Parathyroid adenoma (tissue), 2 donors: Measurements from ENCODE around the gene DNAJC9.
A peak's percentile ranks its signal among the peaks of the same experiment; 100 is the strongest.
"Not testable (repeated sequence)": the region's sequence is repeated elsewhere in the genome, so short reads cannot be mapped to it uniquely, and the experiment has no call there.

Experiments used
- H2AFZ ChIP-seq: fragments of 300-600 bp; sonication (generic); one replicate; pipeline ENCODE4 v1.7.0; 2017; ENCODE audit warnings: antibody characterized with exemption, mild to moderate bottlenecking
- H3K27ac ChIP-seq: fragments of 300-600 bp; sonication (generic); one replicate; pipeline ENCODE4 v1.7.0; 2017
- H3K27me3 ChIP-seq: fragments of 300-600 bp; sonication (generic); one replicate; pipeline ENCODE4 v1.7.0; 2017; ENCODE audit warnings: low read length; ENCODE audit not compliant: control insufficient read depth, insufficient read depth
- H3K36me3 ChIP-seq: fragments of 300-600 bp; sonication (generic); one replicate; pipeline ENCODE4 v1.7.0; 2017; ENCODE audit warnings: low read length; ENCODE audit not compliant: control insufficient read depth, insufficient read depth
- H3K4me1 ChIP-seq: fragments of 300-600 bp; sonication (generic); one replicate; pipeline ENCODE4 v1.7.0; 2017; ENCODE audit warnings: control low read depth
- H3K4me2 ChIP-seq: fragments of 300-600 bp; sonication (generic); one replicate; pipeline ENCODE4 v1.7.0; 2017; ENCODE audit warnings: low read length
- H3K4me3 ChIP-seq: fragments of 300-600 bp; sonication (generic); one replicate; pipeline ENCODE4 v1.7.0; 2017; ENCODE audit warnings: low read depth, low read length
- H3K79me2 ChIP-seq: fragments of 300-600 bp; sonication (generic); one replicate; pipeline ENCODE4 v1.7.0; 2017; ENCODE audit warnings: control low read depth
- H3K9ac ChIP-seq: fragments of 300-600 bp; sonication (generic); one replicate; pipeline ENCODE4 v1.7.0; 2017; ENCODE audit warnings: mild to moderate bottlenecking
- H3K9me3 ChIP-seq: fragments of 300-600 bp; sonication (generic); one replicate; pipeline ENCODE4 v1.7.0; 2017; ENCODE audit warnings: low read length; ENCODE audit not compliant: control insufficient read depth
- CTCF ChIP-seq: fragments of 300-600 bp; sonication (generic); IDR thresholded peaks from one replicate; pipeline ENCODE4 v1.7.0; 2017; ENCODE audit warnings: antibody characterized with exemption, mild to moderate bottlenecking
- donor health status: primary hyperparathyroidism.

The DNAJC9 gene

GRCh38 chr10:73262105-73262730 is 15.2 kb upstream of the DNAJC9 start:
- TF ChIP-seq CTCF = no peak
- H3K9me3 ChIP-seq = no peaks in the 10 kb centered on the region
- no peak overlapping the region for H3K4me3 ChIP-seq
- H3K27me3 ChIP-seq = no peaks in the 10 kb centered on the region
- H3K27ac ChIP-seq = no peak overlapping the region
- H3K4me2 ChIP-seq = no peak overlapping the region
- no peaks in the 10 kb centered on the region for H3K36me3 ChIP-seq
- no peak overlapping the region for H3K9ac ChIP-seq
- no peak overlapping the region for H2AFZ ChIP-seq
- no peaks in the 10 kb centered on the region for H3K4me1 ChIP-seq
- no peaks in the 10 kb centered on the region for H3K79me2 ChIP-seq

- Histone ChIP-seq H3K9ac (no peak overlapping the region), H3K4me2 (no peak overlapping the region), H3K4me1 (no peaks in the 10 kb centered on the region), H2AFZ (no peak overlapping the region), H3K4me3 (no peak overlapping the region), H3K36me3 (no peaks in the 10 kb centered on the region), H3K79me2 (no peaks in the 10 kb centered on the region), H3K9me3 (no peaks in the 10 kb centered on the region), H3K27me3 (no peaks in the 10 kb centered on the region), H3K27ac (no peak overlapping the region)
- no peak for TF ChIP-seq CTCF
Observed at GRCh38 chr10:73261362-73261995, 14.4 kb upstream of the DNAJC9 start.

- not testable (repeated sequence) for H2AFZ ChIP-seq, H3K9me3 ChIP-seq, H3K36me3 ChIP-seq, H3K27ac ChIP-seq, H3K27me3 ChIP-seq, H3K4me3 ChIP-seq, H3K4me1 ChIP-seq, H3K9ac ChIP-seq, H3K4me2 ChIP-seq, H3K79me2 ChIP-seq
Observed at GRCh38 chr10:73258612-73259011, 11.6 kb upstream of the DNAJC9 start.

GRCh38 chr10:73253225-73253555 is 6.1 kb upstream of the DNAJC9 start:
- Histone ChIP-seq H3K9ac (no peak overlapping the region), H3K27ac (peak overlapping the region; percentile 74), H3K4me1 (peaks cover 4% of the 10 kb centered on the region), H3K27me3 (no peaks in the 10 kb centered on the region), H3K4me3 (peak overlapping the region; percentile 84), H2AFZ (peak overlapping the region; percentile 96), H3K36me3 (no peaks in the 10 kb centered on the region), H3K79me2 (peaks cover 6% of the 10 kb centered on the region), H3K4me2 (peak overlapping the region; percentile 59), H3K9me3 (no peaks in the 10 kb centered on the region)
- no peak for TF ChIP-seq CTCF

- peaks cover 8% of the 10 kb centered on the region for H3K4me1 ChIP-seq
- H3K27me3 ChIP-seq = no peaks in the 10 kb centered on the region
- peak within 1 kb of the TSS; percentile 89 for H3K9ac ChIP-seq
- no peaks in the 10 kb centered on the region for H3K9me3 ChIP-seq
- peak within 1 kb of the TSS; percentile 84 for H3K4me2 ChIP-seq
- H3K36me3 ChIP-seq = no peaks in the 10 kb centered on the region
- H3K79me2 ChIP-seq = peaks cover 9% of the 10 kb centered on the region
- H3K4me3 ChIP-seq = peak within 1 kb of the TSS; percentile 84
- peak within 1 kb of the TSS; percentile 74 for H3K27ac ChIP-seq
- TF ChIP-seq CTCF = no peak
- peak within 1 kb of the TSS; percentile 96 for H2AFZ ChIP-seq
Observed at GRCh38 chr10:73252445-73253224, 5.6 kb upstream of the DNAJC9 start, which contains the start of gene MRPS16. TSS of gene MRPS16 (minus strand) at chr10:73252644. CDS start at chr10:73252482, 162 bp downstream.
